OCI-LY1 (cell line): ENCODE data around the gene SPATA31C1.

Experiments used
- H2AFZ ChIP-seq: fragments of 200-600 bp; sonication (generic), shearing (Covaris generic); 2 replicates; pipeline ENCODE4 v1.6.0; 2014; ENCODE audit warnings: antibody characterized with exemption, mild to moderate bottlenecking, low read length
- H3F3A ChIP-seq: fragments of 200-600 bp; sonication (generic), shearing (Covaris generic); 2 replicates; pipeline ENCODE4 v1.6.0; 2014; ENCODE audit warnings: mild to moderate bottlenecking, antibody characterized with exemption, low read length, moderate library complexity; ENCODE audit not compliant: insufficient read depth
- H3K27ac ChIP-seq: fragments of 200-600 bp; sonication (generic); 2 replicates; pipeline ENCODE4 v1.5.1; 2014; ENCODE audit warnings: low read length, mixed run types, mild to moderate bottlenecking, low read depth; ENCODE audit not compliant: poor library complexity, severe bottlenecking
- H3K27me3 ChIP-seq: fragments of 200-600 bp; sonication (generic); 2 replicates; pipeline ENCODE4 v1.6.0; 2014; ENCODE audit warnings: antibody characterized with exemption, mild to moderate bottlenecking, low read length, moderate library complexity; ENCODE audit not compliant: insufficient read depth
- H3K36me3 ChIP-seq: fragments of 200-600 bp; sonication (generic); 2 replicates; pipeline ENCODE4 v1.6.1; 2014; ENCODE audit warnings: mild to moderate bottlenecking, antibody characterized with exemption, low read length, moderate library complexity, mixed read lengths; ENCODE audit not compliant: insufficient read depth
- H3K4me1 ChIP-seq: fragments of 200-600 bp; sonication (generic); 2 replicates; pipeline ENCODE4 v1.5.1; 2014; ENCODE audit warnings: mild to moderate bottlenecking, low read length, moderate library complexity; ENCODE audit not compliant: insufficient read depth, severe bottlenecking
- H3K4me2 ChIP-seq: fragments of 200-600 bp; sonication (generic), shearing (Covaris generic); 2 replicates; pipeline ENCODE4 v1.6.1; 2014; ENCODE audit warnings: low read length
- H3K4me3 ChIP-seq: fragments of 200-600 bp; sonication (generic); 2 replicates; pipeline ENCODE4 v1.5.1; 2014; ENCODE audit warnings: low read length, low read depth, mild to moderate bottlenecking, mixed read lengths; ENCODE audit not compliant: poor library complexity, severe bottlenecking
- H3K79me2 ChIP-seq: fragments of 200-600 bp; shearing (Covaris generic); 2 replicates; pipeline ENCODE4 v1.6.1; 2016; ENCODE audit warnings: mixed run types, low read length, mixed read lengths; ENCODE audit not compliant: insufficient read depth
- H3K9ac ChIP-seq: fragments of 200-600 bp; sonication (generic), shearing (Covaris generic); 2 replicates; pipeline ENCODE4 v1.6.1; 2014; ENCODE audit warnings: mild to moderate bottlenecking, low read length, mixed read lengths
- H3K9me2 ChIP-seq: fragments of 200-600 bp; sonication (generic), shearing (Covaris generic); 2 replicates; pipeline ENCODE4 v1.6.1; 2014; ENCODE audit warnings: low read depth, mild to moderate bottlenecking, low read length, mixed read lengths
- H3K9me3 ChIP-seq: fragments of 200-600 bp; shearing (Covaris generic); 2 replicates; pipeline ENCODE4 v1.6.1; 2014; ENCODE audit warnings: low read length, mixed read lengths
- H4K20me1 ChIP-seq: fragments of 200-600 bp; sonication (generic), shearing (Covaris generic); 2 replicates; pipeline ENCODE4 v1.6.0; 2016; ENCODE audit warnings: mild to moderate bottlenecking, low read length; ENCODE audit not compliant: insufficient read depth
- EZH2 ChIP-seq: fragments of 200-600 bp; sonication (generic), shearing (Covaris generic); IDR thresholded peaks from 2 replicates; pipeline ENCODE4 v1.8.0; 2017; ENCODE audit warnings: borderline replicate concordance, mixed run types, mild to moderate bottlenecking, antibody characterized with exemption, low read length, moderate library complexity, mixed read lengths
- TF ChIP-seq, protein P1 (sequence below): fragments of 200-600 bp; sonication (generic), shearing (Covaris generic); IDR thresholded peaks from 2 replicates; pipeline ENCODE4 v1.5.1; 2017; ENCODE audit warnings: mild to moderate bottlenecking, antibody characterized with exemption, low read length, moderate library complexity, mixed read lengths

Gene SPATA31C1

GRCh38 chr9:87876708-87877107, 41.1 kb upstream of the SPATA31C1 start:
- Histone ChIP-seq H3K27ac (no peak overlapping the region), H3K9me2 (no peaks in the 10 kb centered on the region), H3K4me2 (no peak overlapping the region), H2AFZ (no peak overlapping the region), H3K4me3 (no peak overlapping the region), H3K4me1 (no peaks in the 10 kb centered on the region), H3F3A (no peaks in the 10 kb centered on the region), H3K9me3 (no peaks in the 10 kb centered on the region), H3K79me2 (no peaks in the 10 kb centered on the region), H3K27me3 (no peaks in the 10 kb centered on the region), H4K20me1 (no peaks in the 10 kb centered on the region), H3K36me3 (no peaks in the 10 kb centered on the region), H3K9ac (no peak overlapping the region)
- TF ChIP-seq EZH2, result no peak
- TF ChIP-seq, protein P1, sequence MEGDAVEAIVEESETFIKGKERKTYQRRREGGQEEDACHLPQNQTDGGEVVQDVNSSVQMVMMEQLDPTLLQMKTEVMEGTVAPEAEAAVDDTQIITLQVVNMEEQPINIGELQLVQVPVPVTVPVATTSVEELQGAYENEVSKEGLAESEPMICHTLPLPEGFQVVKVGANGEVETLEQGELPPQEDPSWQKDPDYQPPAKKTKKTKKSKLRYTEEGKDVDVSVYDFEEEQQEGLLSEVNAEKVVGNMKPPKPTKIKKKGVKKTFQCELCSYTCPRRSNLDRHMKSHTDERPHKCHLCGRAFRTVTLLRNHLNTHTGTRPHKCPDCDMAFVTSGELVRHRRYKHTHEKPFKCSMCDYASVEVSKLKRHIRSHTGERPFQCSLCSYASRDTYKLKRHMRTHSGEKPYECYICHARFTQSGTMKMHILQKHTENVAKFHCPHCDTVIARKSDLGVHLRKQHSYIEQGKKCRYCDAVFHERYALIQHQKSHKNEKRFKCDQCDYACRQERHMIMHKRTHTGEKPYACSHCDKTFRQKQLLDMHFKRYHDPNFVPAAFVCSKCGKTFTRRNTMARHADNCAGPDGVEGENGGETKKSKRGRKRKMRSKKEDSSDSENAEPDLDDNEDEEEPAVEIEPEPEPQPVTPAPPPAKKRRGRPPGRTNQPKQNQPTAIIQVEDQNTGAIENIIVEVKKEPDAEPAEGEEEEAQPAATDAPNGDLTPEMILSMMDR, result no peak

GRCh38 chr9:87878989-87879511, 38.7 kb upstream of the SPATA31C1 start:
- no peaks in the 10 kb centered on the region for H3K9me3 ChIP-seq
- H3K4me2 ChIP-seq, result no peak overlapping the region
- H3K9me2 ChIP-seq, result no peaks in the 10 kb centered on the region
- no peak overlapping the region for H2AFZ ChIP-seq
- H3K36me3 ChIP-seq, result no peaks in the 10 kb centered on the region
- H3K79me2 ChIP-seq, result no peaks in the 10 kb centered on the region
- TF ChIP-seq EZH2, result no peak
- H3K4me3 ChIP-seq, result no peak overlapping the region
- no peaks in the 10 kb centered on the region for H3F3A ChIP-seq
- H3K27me3 ChIP-seq, result no peaks in the 10 kb centered on the region
- H3K27ac ChIP-seq, result no peak overlapping the region
- H3K9ac ChIP-seq, result no peak overlapping the region
- H3K4me1 ChIP-seq, result no peaks in the 10 kb centered on the region
- no peaks in the 10 kb centered on the region for H4K20me1 ChIP-seq

GRCh38 chr9:87880116-87880515, 37.6 kb upstream of the SPATA31C1 start:
- Histone ChIP-seq H3K9me3 (no peaks in the 10 kb centered on the region), H3K4me1 (no peaks in the 10 kb centered on the region), H3K4me2 (no peak overlapping the region), H3K36me3 (no peaks in the 10 kb centered on the region), H3K27ac (no peak overlapping the region), H3K27me3 (no peaks in the 10 kb centered on the region), H3K9me2 (no peaks in the 10 kb centered on the region), H2AFZ (no peak overlapping the region), H3K4me3 (no peak overlapping the region), H3F3A (no peaks in the 10 kb centered on the region), H3K79me2 (no peaks in the 10 kb centered on the region), H3K9ac (no peak overlapping the region), H4K20me1 (no peaks in the 10 kb centered on the region)
- TF ChIP-seq, protein P1, result no peak
- no peak for TF ChIP-seq EZH2

DNA sequence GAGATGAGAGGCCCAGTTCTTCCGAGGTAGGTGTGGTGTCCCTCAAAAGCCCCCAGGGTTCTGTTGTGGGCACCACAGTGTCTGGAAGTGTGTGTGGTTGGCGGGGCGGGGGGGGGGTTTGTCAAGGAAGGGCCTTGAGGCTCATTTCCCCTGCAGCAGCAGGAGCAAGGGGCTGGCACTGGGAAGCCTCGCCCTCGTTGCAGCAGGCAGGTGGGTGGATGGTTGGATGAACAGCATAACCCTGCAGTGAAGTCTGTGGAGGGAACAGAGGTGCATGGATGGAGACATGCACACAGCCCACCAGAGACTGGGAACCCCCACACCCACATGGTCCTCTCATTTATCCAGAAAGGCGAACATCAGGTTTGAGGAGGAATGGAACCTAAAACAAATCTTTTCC, 37.1 kb upstream of the SPATA31C1 start:
- no peaks in the 10 kb centered on the region for H3K9me3 ChIP-seq
- H3K9me2 ChIP-seq, result no peaks in the 10 kb centered on the region
- H4K20me1 ChIP-seq, result no peaks in the 10 kb centered on the region
- TF ChIP-seq, protein P1, result no peak
- no peak for TF ChIP-seq EZH2
- no peaks in the 10 kb centered on the region for H3K36me3 ChIP-seq
- H3K27ac ChIP-seq, result no peak overlapping the region
- H3K4me1 ChIP-seq, result no peaks in the 10 kb centered on the region
- H3K9ac ChIP-seq, result no peak overlapping the region
- no peak overlapping the region for H3K4me2 ChIP-seq
- no peak overlapping the region for H2AFZ ChIP-seq
- H3F3A ChIP-seq, result no peaks in the 10 kb centered on the region
- H3K79me2 ChIP-seq, result no peaks in the 10 kb centered on the region
- no peaks in the 10 kb centered on the region for H3K27me3 ChIP-seq
- H3K4me3 ChIP-seq, result no peak overlapping the region
